Stimulated activated effector memory CD8-positive, alpha-beta T cell treated with anti-CD3 and anti-CD28 coated beads, Interleukin-12 subunit alpha, Interleukin-12 subunit beta, amount 100 ng/mL, for 72 hours (primary cell): Measurements from ENCODE around the gene KIR2DL1.
"Not testable (repeated sequence)": the region's sequence is repeated elsewhere in the genome, so short reads cannot be mapped to it uniquely, and the experiment has no call there.

Source experiments
- ATAC-seq: fragments of 150-1000 bp; cut with Tn5 transposase; 2 replicates; pipeline ENCODE4 v1.10.0; 2021
- DNase-seq, 2 donors: peaks; one replicate each; pipeline ENCODE4 v3.0.0; 2021 to 2022; ENCODE audit warnings: low spot score in 2 of 2
- H3K27ac Mint-ChIP-seq: one replicate; pipeline ENCODE4 v1.8.0; 2022; ENCODE audit warnings: mild to moderate bottlenecking, mixed read lengths
- H3K36me3 Mint-ChIP-seq: one replicate; pipeline ENCODE4 v1.8.0; 2022; ENCODE audit warnings: mild to moderate bottlenecking, mixed read lengths
- H3K4me1 Mint-ChIP-seq: one replicate; pipeline ENCODE4 v1.8.0; 2022; ENCODE audit warnings: mixed read lengths
- H3K4me3 Mint-ChIP-seq: one replicate; pipeline ENCODE4 v1.8.0; 2022; ENCODE audit warnings: mild to moderate bottlenecking, mixed read lengths
- H3K9me3 Mint-ChIP-seq: one replicate; pipeline ENCODE4 v1.8.0; 2022; ENCODE audit warnings: mixed read lengths

The KIR2DL1 gene

DNA sequence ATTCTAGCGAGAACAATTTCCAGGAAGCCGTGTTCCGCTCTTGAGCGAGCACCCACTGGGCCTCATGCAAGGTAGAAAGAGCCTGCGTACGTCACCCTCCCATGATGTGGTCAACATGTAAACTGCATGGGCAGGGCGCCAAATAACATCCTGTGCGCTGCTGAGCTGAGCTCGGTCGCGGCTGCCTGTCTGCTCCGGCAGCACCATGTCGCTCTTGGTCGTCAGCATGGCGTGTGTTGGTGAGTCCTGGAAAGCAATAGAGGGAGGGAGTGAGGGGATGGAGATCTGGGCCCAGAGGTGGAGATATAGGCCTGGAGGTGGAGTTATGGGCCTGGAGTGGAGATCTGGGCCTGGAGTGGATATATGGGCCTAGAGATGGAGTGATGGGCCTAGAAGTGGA lies at the start of gene KIR2DL1:
Gene KIR2DL1, plus strand, starts transcription at position 148 of the 400 bp plus-strand sequence. Its CDS starts 58 bp downstream, at position 206.
- H3K27ac Mint-ChIP-seq, H3K9me3 Mint-ChIP-seq, H3K36me3 Mint-ChIP-seq, H3K4me1 Mint-ChIP-seq, H3K4me3 Mint-ChIP-seq, DNase-seq, ATAC-seq: not testable (repeated sequence)

DNA sequence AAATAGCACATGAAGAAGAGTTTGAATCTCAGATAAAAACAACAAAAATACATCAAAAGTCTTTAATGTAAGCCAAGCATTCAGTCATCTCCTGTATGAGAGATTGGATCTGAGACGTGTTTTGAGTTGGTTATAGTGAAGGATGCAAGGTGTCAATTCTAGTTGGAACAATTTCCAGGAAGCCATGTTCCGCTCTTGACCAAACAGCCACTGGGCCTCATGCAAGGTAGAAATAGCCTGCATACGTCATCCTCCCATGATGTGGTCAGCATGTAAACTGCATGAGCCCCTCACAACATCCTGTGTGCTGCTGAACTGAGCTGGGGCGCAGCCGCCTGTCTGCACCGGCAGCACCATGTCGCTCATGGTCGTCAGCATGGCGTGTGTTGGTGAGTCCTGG lies 45.5 kb upstream of the KIR2DL1 start, which contains the start of gene KIR3DL3:
Gene KIR3DL3, plus strand, starts transcription at position 301 of the 400 bp plus-strand sequence. Its CDS starts 55 bp downstream, at position 356.
- DNase-seq, result no peak
- H3K4me3 Mint-ChIP-seq, result no peak within 1 kb of the TSS
- no peaks in the 10 kb centered on the region for H3K36me3 Mint-ChIP-seq
- peaks cover 25% of the 10 kb centered on the region for H3K9me3 Mint-ChIP-seq
- no peak within 1 kb of the TSS for H3K27ac Mint-ChIP-seq
- H3K4me1 Mint-ChIP-seq, result no peaks in the 10 kb centered on the region
- no peak for ATAC-seq

DNA sequence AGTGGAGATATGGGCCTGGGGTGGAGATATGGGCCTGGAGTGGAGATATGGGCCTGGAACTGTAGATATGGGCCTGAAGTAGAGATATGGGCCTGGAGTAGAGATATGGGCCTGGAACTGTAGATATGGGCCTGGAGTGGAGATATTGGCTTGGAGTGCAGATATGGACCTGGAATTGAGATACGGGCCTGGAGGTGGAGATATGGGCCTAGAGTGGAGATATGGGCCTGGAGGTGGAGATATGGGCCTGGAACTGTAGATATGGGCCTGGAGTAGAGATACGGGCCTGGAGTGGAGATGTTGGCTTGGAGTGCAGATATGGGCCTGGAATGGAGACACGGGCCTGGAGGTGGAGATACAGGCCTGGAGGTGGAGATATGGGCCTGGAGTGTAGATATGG lies 44.9 kb upstream of the KIR2DL1 start:
- peak in 1 of 2 donors; percentile 13 for DNase-seq
- ATAC-seq, result no peak
- Mint-ChIP-seq H3K4me3 (no peak overlapping the region), H3K4me1 (no peaks in the 10 kb centered on the region), H3K27ac (no peak overlapping the region), H3K36me3 (no peaks in the 10 kb centered on the region), H3K9me3 (peaks cover 20% of the 10 kb centered on the region)

DNA sequence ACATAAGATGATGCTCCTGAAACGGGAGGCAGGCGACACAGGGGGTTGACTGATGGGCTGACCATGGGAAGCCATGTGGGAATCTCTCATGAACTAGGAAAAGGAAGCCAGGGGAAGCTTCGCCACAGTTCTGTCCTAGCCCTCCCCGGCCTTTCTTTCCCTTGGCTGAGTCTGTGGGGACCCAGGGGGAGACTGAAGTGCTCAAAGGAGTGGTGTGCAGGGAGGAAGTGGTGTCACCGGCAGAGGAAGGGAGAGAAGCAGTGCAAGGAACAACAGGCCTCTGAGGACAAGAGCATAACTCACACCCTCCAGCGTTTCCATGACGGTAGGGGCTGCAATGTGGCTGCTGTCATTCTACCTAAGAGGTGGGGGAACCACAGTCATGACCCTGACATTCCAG lies 44.3 kb upstream of the KIR2DL1 start:
- H3K4me3 Mint-ChIP-seq, result no peak overlapping the region
- ATAC-seq (no peak), DNase-seq (peak in 1 of 2 donors; percentile 38)
- peaks cover 17% of the 10 kb centered on the region for H3K9me3 Mint-ChIP-seq
- H3K4me1 Mint-ChIP-seq, result no peaks in the 10 kb centered on the region
- H3K36me3 Mint-ChIP-seq, result no peaks in the 10 kb centered on the region
- no peak overlapping the region for H3K27ac Mint-ChIP-seq

DNA sequence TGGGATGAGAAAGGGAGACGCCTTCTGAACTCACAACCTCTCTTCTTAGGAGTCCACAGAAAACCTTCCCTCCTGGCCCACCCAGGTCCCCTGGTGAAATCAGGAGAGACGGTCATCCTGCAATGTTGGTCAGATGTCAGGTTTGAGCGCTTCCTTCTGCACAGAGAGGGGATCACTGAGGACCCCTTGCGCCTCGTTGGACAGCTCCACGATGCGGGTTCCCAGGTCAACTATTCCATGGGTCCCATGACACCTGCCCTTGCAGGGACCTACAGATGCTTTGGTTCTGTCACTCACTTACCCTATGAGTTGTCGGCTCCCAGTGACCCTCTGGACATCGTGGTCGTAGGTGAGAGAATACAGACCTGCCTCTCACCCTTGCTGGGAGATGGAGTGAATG lies 42.0 kb upstream of the KIR2DL1 start:
- no peak overlapping the region for H3K4me3 Mint-ChIP-seq
- no peaks in the 10 kb centered on the region for H3K36me3 Mint-ChIP-seq
- H3K4me1 Mint-ChIP-seq, result no peaks in the 10 kb centered on the region
- peaks cover 11% of the 10 kb centered on the region for H3K9me3 Mint-ChIP-seq
- DNase-seq, result peak in 1 of 2 donors; percentile 29
- no peak for ATAC-seq
- H3K27ac Mint-ChIP-seq, result no peak overlapping the region

DNA sequence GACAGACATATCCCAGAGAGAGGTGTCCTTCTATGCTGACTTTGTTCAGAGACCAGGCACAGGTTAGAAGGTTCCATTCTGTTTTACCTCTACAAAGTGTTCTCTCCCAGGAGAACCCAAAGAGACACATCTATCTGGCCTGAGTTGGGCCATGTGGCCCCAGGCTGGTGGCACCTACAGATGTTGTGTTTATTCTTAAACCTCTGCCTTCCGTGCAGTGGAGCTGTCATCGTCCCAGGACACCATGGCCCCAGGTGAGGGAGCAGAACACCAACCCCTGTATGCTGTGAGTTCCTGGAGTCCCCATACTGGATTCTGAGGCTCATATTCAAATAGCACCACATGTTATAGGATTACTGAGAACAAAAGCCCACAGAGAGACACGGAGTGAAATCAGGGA lies 41.4 kb upstream of the KIR2DL1 start:
- no peak overlapping the region for H3K27ac Mint-ChIP-seq
- H3K4me3 Mint-ChIP-seq, result no peak overlapping the region
- DNase-seq, result peak in 1 of 2 donors; percentile 7
- ATAC-seq, result no peak
- no peaks in the 10 kb centered on the region for H3K4me1 Mint-ChIP-seq
- H3K36me3 Mint-ChIP-seq, result no peaks in the 10 kb centered on the region
- peaks cover 8% of the 10 kb centered on the region for H3K9me3 Mint-ChIP-seq

DNA sequence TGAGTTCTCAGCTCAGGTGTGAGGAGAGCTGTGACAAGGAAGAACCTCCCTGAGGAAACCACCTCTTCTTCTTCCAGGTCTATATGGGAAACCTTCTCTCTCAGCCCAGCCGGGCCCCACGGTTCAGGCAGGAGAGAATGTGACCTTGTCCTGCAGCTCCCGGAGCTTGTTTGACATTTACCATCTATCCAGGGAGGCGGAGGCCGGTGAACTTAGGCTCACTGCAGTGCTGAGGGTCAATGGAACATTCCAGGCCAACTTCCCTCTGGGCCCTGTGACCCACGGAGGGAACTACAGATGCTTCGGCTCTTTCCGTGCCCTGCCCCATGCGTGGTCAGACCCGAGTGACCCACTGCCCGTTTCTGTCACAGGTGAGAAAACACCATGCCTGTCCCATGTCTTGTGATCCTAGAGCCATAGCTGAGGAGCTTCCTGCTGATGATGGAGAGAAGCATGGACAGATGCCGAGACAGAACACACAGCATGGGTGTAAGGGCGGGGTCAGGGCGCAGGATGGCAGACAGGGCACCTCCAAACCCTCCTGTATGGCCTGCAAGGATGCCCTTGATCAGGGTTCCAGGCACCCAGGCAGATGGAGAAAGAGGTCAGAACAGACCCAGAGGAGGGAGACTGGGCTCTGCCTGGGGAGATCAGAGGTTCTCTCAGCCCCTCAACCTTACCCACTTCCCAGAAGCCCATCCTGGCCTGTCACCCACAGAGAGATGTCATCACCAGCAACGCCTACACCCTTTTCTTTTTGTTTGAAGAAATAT lies 40.0 kb upstream of the KIR2DL1 start:
- ATAC-seq, result no peak
- Mint-ChIP-seq H3K9me3 (peaks cover 11% of the 10 kb centered on the region), H3K4me3 (no peak overlapping the region), H3K4me1 (no peaks in the 10 kb centered on the region), H3K36me3 (no peaks in the 10 kb centered on the region), H3K27ac (no peak overlapping the region)
- peak in 1 of 2 donors; percentile 15 for DNase-seq

DNA sequence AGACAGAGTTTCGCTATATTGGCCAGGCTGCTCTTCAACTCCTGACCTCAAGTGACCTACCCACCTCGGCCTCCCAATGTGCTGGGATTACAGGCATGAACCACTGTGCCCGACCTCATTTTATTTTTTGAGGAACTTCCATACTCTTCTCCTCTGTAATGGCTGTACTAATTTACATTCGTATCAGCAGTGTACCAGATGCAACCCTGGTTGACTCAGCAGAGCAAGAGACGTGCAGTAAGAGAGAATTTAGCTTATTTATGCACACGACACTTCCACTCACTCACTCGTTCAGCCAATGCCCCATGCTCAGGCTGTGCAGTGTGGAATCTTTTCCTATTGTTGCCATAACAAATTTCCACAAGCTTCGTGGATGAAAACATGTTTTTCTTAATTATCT lies 38.4 kb upstream of the KIR2DL1 start:
- no peak for ATAC-seq
- no peak overlapping the region for H3K4me3 Mint-ChIP-seq
- no peaks in the 10 kb centered on the region for H3K36me3 Mint-ChIP-seq
- no peak for DNase-seq
- H3K9me3 Mint-ChIP-seq, result peaks cover 11% of the 10 kb centered on the region
- H3K4me1 Mint-ChIP-seq, result no peaks in the 10 kb centered on the region
- no peak overlapping the region for H3K27ac Mint-ChIP-seq

DNA sequence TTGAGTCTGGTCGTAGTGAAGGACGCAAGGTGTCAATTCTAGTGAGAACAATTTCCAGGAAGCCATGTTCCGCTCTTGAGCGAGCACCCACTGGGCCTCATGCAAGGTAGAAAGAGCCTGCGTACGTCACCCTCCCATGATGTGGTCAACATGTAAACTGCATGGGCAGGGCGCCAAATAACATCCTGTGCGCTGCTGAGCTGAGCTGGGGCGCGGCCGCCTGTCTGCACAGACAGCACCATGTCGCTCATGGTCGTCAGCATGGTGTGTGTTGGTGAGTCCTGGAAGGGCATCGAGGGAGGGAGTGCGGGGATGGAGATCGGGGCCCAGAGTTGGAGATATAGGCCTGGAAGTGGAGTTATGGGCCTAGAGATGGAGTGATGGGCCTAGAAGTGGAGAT lies 31.3 kb upstream of the KIR2DL1 start, which contains the start of gene KIR2DL3:
Gene KIR2DL3, plus strand, starts transcription at position 208 of the 400 bp plus-strand sequence. Its CDS starts 33 bp downstream, at position 241.
- Mint-ChIP-seq H3K36me3 (peaks cover 10% of the 10 kb centered on the region), H3K27ac (peak within 1 kb of the TSS; percentile 50), H3K4me3 (peak within 1 kb of the TSS; percentile 40)
- not testable (repeated sequence) for H3K9me3 Mint-ChIP-seq, H3K4me1 Mint-ChIP-seq, ATAC-seq
- peak in 1 of 2 donors; percentile 13 for DNase-seq

DNA sequence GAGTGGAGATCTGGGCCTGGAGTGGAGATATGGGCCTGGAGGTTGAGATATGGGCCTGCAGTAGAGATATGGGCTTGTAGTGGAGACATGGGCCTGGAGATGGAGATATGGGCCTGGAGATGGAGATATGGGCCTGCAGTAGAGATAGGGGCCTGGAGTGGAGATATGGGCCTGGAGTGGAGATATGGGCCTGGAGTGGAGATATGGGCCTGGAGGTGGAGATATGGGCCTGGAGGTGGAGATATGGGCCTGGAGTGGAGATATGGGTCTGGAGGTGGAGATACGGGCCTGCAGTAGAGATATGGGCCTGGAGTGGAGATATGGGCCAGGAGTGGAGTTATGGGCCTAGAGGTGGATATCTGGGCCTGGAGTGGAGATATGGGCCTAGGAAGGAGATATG lies 30.9 kb upstream of the KIR2DL1 start:
- ATAC-seq (no peak), DNase-seq (peak in 1 of 2 donors; percentile 13)
- Mint-ChIP-seq H3K4me3 (peak overlapping the region; percentile 40), H3K36me3 (peaks cover 10% of the 10 kb centered on the region), H3K4me1 (no peaks in the 10 kb centered on the region), H3K9me3 (peaks cover 3% of the 10 kb centered on the region), H3K27ac (peak overlapping the region; percentile 50)

DNA sequence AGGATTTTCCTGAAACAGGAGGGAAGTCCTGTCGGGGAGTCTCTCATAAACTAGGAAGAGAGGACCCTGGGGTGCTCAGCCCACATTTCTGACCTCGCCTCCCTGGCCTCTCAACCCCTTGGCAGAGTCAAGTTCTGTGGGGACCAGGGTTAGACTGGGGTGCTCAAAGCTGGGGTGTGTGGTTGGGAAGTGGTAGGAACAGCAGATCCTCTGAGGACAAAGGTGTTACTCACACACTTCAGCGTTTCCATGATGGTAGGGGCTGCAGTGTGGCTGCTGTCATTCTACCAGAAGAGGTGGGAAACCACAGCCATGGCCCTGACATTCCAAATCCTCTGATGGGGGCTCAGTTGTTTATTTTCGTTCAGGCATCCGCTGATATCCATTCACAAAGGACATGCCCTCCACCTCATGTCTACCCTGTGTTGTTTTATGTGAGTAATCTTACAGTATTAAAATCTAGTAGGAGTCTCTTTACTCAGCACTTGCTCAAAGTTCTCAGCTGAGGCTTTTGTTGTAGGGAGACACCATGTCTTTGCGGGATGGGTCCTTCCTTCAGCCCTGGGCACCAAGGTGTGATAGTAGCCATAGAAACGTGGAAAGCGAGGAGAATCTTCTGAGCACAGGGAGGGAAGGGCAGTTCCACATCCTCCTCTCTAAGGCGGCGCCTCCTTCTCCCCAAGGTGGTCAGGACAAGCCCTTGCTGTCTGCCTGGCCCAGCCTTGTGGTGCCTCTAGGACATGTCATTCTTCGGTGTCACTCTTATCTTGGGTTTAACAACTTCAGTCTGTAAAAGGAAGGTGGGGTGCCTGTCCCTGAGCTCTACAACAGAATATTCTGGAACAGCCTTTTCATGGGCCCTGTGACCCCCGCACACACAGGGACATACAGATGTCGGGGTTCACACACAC lies 29.8 kb upstream of the KIR2DL1 start:
- ATAC-seq (no peak), DNase-seq (peak in 1 of 2 donors; percentile 20)
- Mint-ChIP-seq H3K4me3 (no peak overlapping the region), H3K9me3 (no peaks in the 10 kb centered on the region), H3K4me1 (no peaks in the 10 kb centered on the region), H3K36me3 (peaks cover 10% of the 10 kb centered on the region), H3K27ac (peak overlapping the region; percentile 20)

DNA sequence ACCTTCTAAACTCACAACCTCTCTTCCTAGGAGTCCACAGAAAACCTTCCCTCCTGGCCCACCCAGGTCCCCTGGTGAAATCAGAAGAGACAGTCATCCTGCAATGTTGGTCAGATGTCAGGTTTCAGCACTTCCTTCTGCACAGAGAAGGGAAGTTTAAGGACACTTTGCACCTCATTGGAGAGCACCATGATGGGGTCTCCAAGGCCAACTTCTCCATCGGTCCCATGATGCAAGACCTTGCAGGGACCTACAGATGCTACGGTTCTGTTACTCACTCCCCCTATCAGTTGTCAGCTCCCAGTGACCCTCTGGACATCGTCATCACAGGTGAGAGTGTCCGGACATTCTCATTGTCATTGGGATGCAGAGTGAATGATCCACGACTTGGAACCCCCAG lies 27.6 kb upstream of the KIR2DL1 start:
- ATAC-seq, H3K27ac Mint-ChIP-seq, DNase-seq, H3K9me3 Mint-ChIP-seq, H3K4me1 Mint-ChIP-seq, H3K4me3 Mint-ChIP-seq: not testable (repeated sequence)
- H3K36me3 Mint-ChIP-seq, result peaks cover 10% of the 10 kb centered on the region

DNA sequence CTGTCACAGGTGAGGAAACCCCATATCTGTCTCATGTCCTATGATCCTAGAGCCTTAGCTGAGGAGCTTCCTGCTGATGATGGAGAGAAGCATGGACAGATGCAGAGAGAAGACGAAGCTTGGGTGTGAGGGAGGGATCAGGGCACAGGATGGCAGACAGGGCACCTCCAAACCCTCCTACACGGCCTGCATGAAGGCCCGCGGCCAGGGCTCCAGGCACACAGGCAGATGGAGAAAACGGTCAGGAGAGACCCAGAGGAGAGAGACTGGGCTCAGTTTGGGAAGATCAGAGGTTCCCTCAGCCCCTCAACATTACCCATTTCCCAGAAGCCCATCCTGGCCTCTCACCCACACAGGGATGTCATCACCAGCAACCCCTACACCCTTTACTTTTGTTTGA lies 25.5 kb upstream of the KIR2DL1 start:
- ATAC-seq, H3K4me1 Mint-ChIP-seq, H3K27ac Mint-ChIP-seq, H3K9me3 Mint-ChIP-seq, DNase-seq, H3K4me3 Mint-ChIP-seq, H3K36me3 Mint-ChIP-seq: not testable (repeated sequence)

DNA sequence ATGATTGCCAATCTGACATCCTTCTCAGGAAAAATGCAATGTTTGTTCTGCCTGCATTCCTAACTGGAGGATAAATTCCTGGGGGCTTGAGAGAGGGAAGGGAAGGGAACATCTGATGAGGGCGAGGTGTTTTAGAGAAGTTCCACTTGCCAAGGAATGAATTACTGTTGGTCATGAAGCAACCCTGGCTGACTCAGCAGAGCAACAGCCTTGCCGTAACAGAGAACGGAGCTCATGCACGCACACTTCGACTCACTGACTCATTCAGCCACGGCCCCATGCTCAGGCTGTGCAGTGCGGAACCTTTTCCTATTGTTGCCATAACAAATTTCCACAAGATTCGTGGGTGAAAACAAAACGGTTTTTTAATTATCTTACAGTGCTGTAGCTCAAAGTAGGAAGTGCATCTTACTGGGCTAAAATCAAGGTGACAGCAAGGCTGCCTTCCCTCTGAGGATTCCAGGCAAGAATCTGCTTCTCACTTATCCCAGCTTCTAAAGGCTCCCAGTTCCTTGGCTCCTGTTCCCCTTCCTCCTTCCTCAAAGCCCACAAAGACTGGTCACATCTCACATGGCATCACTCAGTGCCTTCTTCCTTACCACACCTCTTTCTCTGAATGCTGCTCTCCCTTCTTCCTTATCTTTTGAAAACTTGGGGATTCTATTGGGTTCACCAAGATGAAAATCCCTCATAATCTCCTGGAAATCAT lies 21.8 kb upstream of the KIR2DL1 start:
- DNase-seq, H3K27ac Mint-ChIP-seq, H3K4me1 Mint-ChIP-seq: not testable (repeated sequence)

DNA sequence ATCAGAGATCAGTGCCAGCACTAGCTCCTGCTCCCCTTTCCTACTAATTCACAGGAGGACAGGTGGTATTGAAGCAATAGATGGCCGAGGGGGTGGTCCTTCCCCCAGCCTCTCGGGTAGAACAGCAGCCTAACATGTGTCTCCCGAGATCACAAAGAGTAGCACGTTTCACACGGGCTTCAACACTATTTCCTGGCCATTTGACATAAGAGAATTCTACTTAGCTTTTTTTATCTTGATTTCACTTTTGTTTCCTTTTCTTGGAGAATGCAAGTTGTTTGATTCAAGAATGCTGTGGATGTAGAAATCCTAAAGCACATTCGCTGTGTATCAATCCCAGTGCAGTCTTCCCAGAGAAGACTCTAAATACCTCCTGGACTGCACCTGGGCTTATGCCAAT lies 19.3 kb upstream of the KIR2DL1 start:
- not testable (repeated sequence) for H3K4me1 Mint-ChIP-seq, H3K36me3 Mint-ChIP-seq, H3K4me3 Mint-ChIP-seq, DNase-seq, ATAC-seq, H3K27ac Mint-ChIP-seq, H3K9me3 Mint-ChIP-seq

More for the DNA sequence above, 21.8 kb upstream of the KIR2DL1 start:
- not testable (repeated sequence) for H3K36me3 Mint-ChIP-seq, ATAC-seq, H3K4me3 Mint-ChIP-seq, H3K9me3 Mint-ChIP-seq
